Measurements from ENCODE around the gene PPM1K. TPM values are rescaled to one million over a fixed set of nuclear protein-coding genes. Genes with fewer than 3 reads are reported as not detected.

The PPM1K gene
- total and polyA plus RNA-seq, 4 donors = 5.2 to 45.9 (median 12.5) TPM

DNA sequence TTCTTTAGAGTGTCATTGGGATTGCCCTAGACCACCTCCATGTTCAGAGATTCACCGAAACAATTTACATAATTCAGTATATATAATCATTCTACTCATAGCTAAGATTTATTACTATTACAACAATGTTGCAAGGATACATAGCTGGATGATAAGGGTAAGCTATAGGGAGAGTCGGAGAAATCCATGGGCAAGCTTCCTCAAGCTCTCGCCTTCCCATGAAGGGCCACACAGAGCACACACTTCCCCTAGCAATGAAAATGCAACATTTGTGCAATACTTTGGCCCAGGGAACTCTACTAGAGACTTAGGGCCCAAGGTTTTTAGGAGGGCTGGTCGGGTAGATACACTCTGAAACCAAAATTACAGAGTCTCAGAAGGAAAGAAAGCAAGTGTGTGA, 76.2 kb downstream of the PPM1K start:
- Histone ChIP-seq H3K36me3 (ENCODE audit: control insufficient read depth in 4 of 4, insufficient read depth in 4 of 4, low read length in 4 of 4) (peaks cover 0 to 3% (median 0%) of the 10 kb centered on the region in 4 donors), H3K4me1 (ENCODE audit: control insufficient read depth in 5 of 5, insufficient read depth in 5 of 5, low read length in 5 of 5) (no peaks in the 10 kb centered on the region), H3K27ac (ENCODE audit: low read depth in 1 of 2, low read length in 1 of 2) (no peak overlapping the region), H3K9me3 (ENCODE audit: control insufficient read depth in 4 of 4, insufficient read depth in 3 of 4, low read length in 3 of 4) (no peaks in the 10 kb centered on the region), H3K9ac (ENCODE audit: insufficient read depth in 1 of 2, low read length in 2 of 2) (no peak overlapping the region), H3K4me3 (no peak overlapping the region), H3K27me3 (ENCODE audit: control insufficient read depth in 3 of 3, insufficient read depth in 3 of 3, low read length in 2 of 3) (no peaks in the 10 kb centered on the region)
- TF ChIP-seq, protein P1, sequence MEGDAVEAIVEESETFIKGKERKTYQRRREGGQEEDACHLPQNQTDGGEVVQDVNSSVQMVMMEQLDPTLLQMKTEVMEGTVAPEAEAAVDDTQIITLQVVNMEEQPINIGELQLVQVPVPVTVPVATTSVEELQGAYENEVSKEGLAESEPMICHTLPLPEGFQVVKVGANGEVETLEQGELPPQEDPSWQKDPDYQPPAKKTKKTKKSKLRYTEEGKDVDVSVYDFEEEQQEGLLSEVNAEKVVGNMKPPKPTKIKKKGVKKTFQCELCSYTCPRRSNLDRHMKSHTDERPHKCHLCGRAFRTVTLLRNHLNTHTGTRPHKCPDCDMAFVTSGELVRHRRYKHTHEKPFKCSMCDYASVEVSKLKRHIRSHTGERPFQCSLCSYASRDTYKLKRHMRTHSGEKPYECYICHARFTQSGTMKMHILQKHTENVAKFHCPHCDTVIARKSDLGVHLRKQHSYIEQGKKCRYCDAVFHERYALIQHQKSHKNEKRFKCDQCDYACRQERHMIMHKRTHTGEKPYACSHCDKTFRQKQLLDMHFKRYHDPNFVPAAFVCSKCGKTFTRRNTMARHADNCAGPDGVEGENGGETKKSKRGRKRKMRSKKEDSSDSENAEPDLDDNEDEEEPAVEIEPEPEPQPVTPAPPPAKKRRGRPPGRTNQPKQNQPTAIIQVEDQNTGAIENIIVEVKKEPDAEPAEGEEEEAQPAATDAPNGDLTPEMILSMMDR (IDR thresholded peaks at IDR 0.05; ENCODE audit: control extremely low read depth, extremely low read depth) = no peak
- DNase-seq = no peak
- ATAC-seq (ENCODE audit: insufficient read depth, low FRiP score) = no peak
- WGBS, 2 donors = 61 to 76% methylated on average over 4 of the region's 4 CpGs

Small RNA genes within 50 kb of the gene (small RNA-seq; reads per million reads assigned to genes)
- not detected for gene RF00019 (ENCODE audit: low replicate concordance)
- gene RNU6-1298P (ENCODE audit: low replicate concordance) = not detected

Other genes with a start within 250 kb of the PPM1K start
- gene ABCG2, start 125.9 kb downstream of the PPM1K start, total RNA-seq = 10 to 100 TPM in 1 of 2 donors, 1 to 10 TPM in 1; 5.4 to 15.7 TPM
- gene ABCG2, start 125.9 kb downstream of the PPM1K start, polyA plus RNA-seq = 1 to 10 TPM; 1.0 to 1.2 TPM
- 10 to 100 TPM; 12.1 to 21.7 TPM for gene HERC6, start 94.3 kb upstream of the PPM1K start, total RNA-seq
- 1 to 10 TPM; 3.4 to 7.9 TPM for gene HERC6, start 94.3 kb upstream of the PPM1K start, polyA plus RNA-seq
- gene HERC5, start 172.6 kb upstream of the PPM1K start, total RNA-seq = 1 to 10 TPM; 3.9 to 7.8 TPM
- gene HERC5, start 172.6 kb upstream of the PPM1K start, polyA plus RNA-seq = 1 to 10 TPM; 4.7 to 6.0 TPM
- 10 to 100 TPM; 63.7 to 82.0 TPM for gene PYURF, start 239.2 kb upstream of the PPM1K start, total RNA-seq
- gene PYURF, start 239.2 kb upstream of the PPM1K start, polyA plus RNA-seq = 100 to 1,000 TPM in 1 of 2 donors, 10 to 100 TPM in 1; 79.9 to 106 TPM

Data from lung (tissue), 13 donors.